ENCODE measurements around the gene ZNF860. TPM values are rescaled to one million over a fixed set of nuclear protein-coding genes. Genes with fewer than 3 reads are reported as not detected.
"Not testable (repeated sequence)": the region's sequence is repeated elsewhere in the genome, so short reads cannot be mapped to it uniquely, and the experiment has no call there.

ZNF860 gene
- total RNA-seq, 2 donors from 2014 or later: 3.7 to 4.4 TPM

GRCh38 chr3:32003380-32003779 lies 21.8 kb downstream of the ZNF860 start:
- no peaks in the 10 kb centered on the region for H3K27me3 ChIP-seq (replicated peaks; ENCODE audit: insufficient read depth)
- no peaks in the 10 kb centered on the region for H3K9me3 ChIP-seq
- no peak for DNase-seq (ENCODE audit: low spot score)
- intact Hi-C loops (cut with DNase I): no loop called here
- WGBS: 93% methylated on average over 3 of the region's 3 CpGs
- H3K27ac ChIP-seq: no peak overlapping the region
- no peak for TF ChIP-seq POLR2AphosphoS5 (IDR thresholded peaks at IDR 0.05)
- TF ChIP-seq POLR2A (IDR thresholded peaks at IDR 0.05): no peak
- TF ChIP-seq CTCF (IDR thresholded peaks at IDR 0.05): no peak
- H3K4me3 ChIP-seq: no peak overlapping the region
- no peaks in the 10 kb centered on the region for H3K4me1 ChIP-seq (replicated peaks)
- no peaks in the 10 kb centered on the region for H3K36me3 ChIP-seq

DNA sequence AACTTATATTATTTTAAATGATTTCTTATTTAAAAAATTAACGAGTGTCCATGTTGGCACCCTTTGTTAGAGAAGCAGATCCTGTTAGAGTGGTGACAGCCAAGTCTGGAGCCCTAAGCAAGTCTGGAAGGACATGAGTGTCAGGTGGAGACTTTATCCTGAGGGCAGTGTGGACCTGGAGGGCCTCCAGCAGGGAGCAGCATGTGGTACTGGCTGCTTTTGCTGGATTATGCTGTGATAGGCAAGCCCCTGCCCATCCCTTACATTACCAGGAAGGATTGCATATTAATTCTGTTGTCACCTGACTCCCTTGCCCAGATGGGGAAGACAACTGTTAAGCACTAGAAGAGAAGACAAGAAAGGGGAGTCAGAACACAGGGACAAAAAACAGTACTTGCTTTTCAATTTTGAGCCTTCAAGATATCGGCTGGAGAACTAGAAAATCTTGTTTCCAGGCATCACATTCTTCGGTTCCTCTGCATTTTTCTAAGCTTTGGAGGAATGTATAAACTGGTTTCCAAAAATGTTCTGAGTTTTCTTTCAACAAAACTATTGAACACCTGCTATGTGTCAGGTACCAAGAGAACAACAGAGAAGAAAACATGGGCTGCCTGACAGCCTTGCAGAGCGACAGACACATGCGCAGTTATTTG lies 22.7 kb downstream of the ZNF860 start:
- TF ChIP-seq POLR2A (IDR thresholded peaks at IDR 0.05) (no peak), POLR2AphosphoS5 (IDR thresholded peaks at IDR 0.05) (no peak), CTCF (IDR thresholded peaks at IDR 0.05) (no peak)
- Histone ChIP-seq H3K27me3 (replicated peaks; ENCODE audit: insufficient read depth) (no peaks in the 10 kb centered on the region), H3K4me1 (replicated peaks) (no peaks in the 10 kb centered on the region), H3K9me3 (no peaks in the 10 kb centered on the region), H3K36me3 (no peaks in the 10 kb centered on the region), H3K4me3 (no peak overlapping the region), H3K27ac (no peak overlapping the region)
- DNase-seq (ENCODE audit: low spot score): peak; percentile 42
- WGBS: 42% methylated on average over 5 of the region's 5 CpGs
- intact Hi-C loops (cut with DNase I): no loop called here

DNA sequence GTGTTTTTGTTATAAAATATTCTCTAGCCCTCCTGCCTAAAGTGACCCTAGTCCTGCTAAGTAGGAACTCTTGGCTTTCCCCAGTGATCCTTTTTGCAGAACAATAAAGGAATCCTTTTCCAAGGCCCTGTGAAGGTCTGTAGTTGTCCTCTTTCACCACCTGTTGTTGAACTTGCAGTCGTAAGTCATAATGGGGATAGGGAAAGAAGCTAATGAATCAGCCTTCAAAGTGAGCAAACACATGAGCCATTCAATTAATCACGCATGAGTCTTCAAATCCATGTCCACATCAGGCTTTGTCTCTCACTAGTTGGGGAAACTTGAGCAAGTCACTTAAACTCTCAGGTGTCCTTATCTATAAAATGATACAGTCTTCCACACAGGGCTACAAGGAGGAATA lies 27.6 kb downstream of the ZNF860 start:
- no peak for DNase-seq (ENCODE audit: low spot score)
- Histone ChIP-seq H3K27me3 (replicated peaks; ENCODE audit: insufficient read depth) (no peaks in the 10 kb centered on the region), H3K36me3 (no peaks in the 10 kb centered on the region), H3K4me3 (no peak overlapping the region), H3K27ac (no peak overlapping the region), H3K9me3 (no peaks in the 10 kb centered on the region), H3K4me1 (replicated peaks) (no peaks in the 10 kb centered on the region)
- intact Hi-C loops (cut with DNase I): no loop called here
- TF ChIP-seq POLR2AphosphoS5 (IDR thresholded peaks at IDR 0.05) (no peak), POLR2A (IDR thresholded peaks at IDR 0.05) (no peak), CTCF (IDR thresholded peaks at IDR 0.05) (no peak)
- 97% methylated on average over 2 of the region's 2 CpGs for WGBS

- Histone ChIP-seq H3K36me3 (no peaks in the 10 kb centered on the region), H3K4me3 (no peak overlapping the region), H3K27ac (no peak overlapping the region), H3K4me1 (replicated peaks) (no peaks in the 10 kb centered on the region), H3K9me3 (no peaks in the 10 kb centered on the region), H3K27me3 (replicated peaks; ENCODE audit: insufficient read depth) (no peaks in the 10 kb centered on the region)
- TF ChIP-seq POLR2AphosphoS5 (IDR thresholded peaks at IDR 0.05) (no peak), POLR2A (IDR thresholded peaks at IDR 0.05) (no peak), CTCF (IDR thresholded peaks at IDR 0.05) (no peak)
- intact Hi-C loops (cut with DNase I): no loop called here
- WGBS: 94% methylated on average over 2 of the region's 2 CpGs
- DNase-seq (ENCODE audit: low spot score): no peak
Measured at GRCh38 chr3:32009957-32010356, 28.4 kb downstream of the ZNF860 start.

- DNase-seq (ENCODE audit: low spot score); H3K4me1 ChIP-seq (replicated peaks); H3K9me3 ChIP-seq; intact Hi-C loops (cut with DNase I); H3K4me3 ChIP-seq; H3K27me3 ChIP-seq (replicated peaks; ENCODE audit: insufficient read depth); H3K27ac ChIP-seq; H3K36me3 ChIP-seq: not testable (repeated sequence)
- WGBS: 93% methylated on average over 7 of the region's 7 CpGs
Measured at GRCh38 chr3:32010699-32011098, 29.1 kb downstream of the ZNF860 start.

GRCh38 chr3:32015638-32016037 lies 34.1 kb downstream of the ZNF860 start:
- intact Hi-C loops (cut with DNase I); H3K27ac ChIP-seq; H3K27me3 ChIP-seq (replicated peaks; ENCODE audit: insufficient read depth); H3K36me3 ChIP-seq; DNase-seq (ENCODE audit: low spot score); H3K4me1 ChIP-seq (replicated peaks); H3K9me3 ChIP-seq; H3K4me3 ChIP-seq: not testable (repeated sequence)
- WGBS: 84% methylated on average over 3 of the region's 3 CpGs

Data from prostate gland (tissue), 2 donors.